Lower lobe of right lung (tissue), 2 donors: ENCODE results near the gene DCP2. TPM values are rescaled to one million over a fixed set of nuclear protein-coding genes. Genes with fewer than 3 reads are reported as not detected.

Source experiments
- ATAC-seq, 2 donors: fragments of 200-7000 bp; cut with Tn5 transposase; one replicate each; pipeline ENCODE4 v1.9.1; 2020 to 2022; ENCODE audit warnings: mild to moderate bottlenecking in 2 of 2, moderate library complexity in 2 of 2
- DNase-seq: peaks from one replicate; pipeline ENCODE4 v3.0.0-alpha.2; 2020
- H3K27ac ChIP-seq: fragments of 200-600 bp; one replicate; pipeline ENCODE4 v1.8.0; 2022
- H3K27me3 ChIP-seq: fragments of 200-600 bp; one replicate; pipeline ENCODE4 v1.8.0; 2022; ENCODE audit warnings: low read depth
- H3K36me3 ChIP-seq: fragments of 200-600 bp; one replicate; pipeline ENCODE4 v1.8.0; 2022; ENCODE audit warnings: mild to moderate bottlenecking
- H3K4me1 ChIP-seq: fragments of 200-600 bp; one replicate; pipeline ENCODE4 v1.8.0; 2022
- H3K4me3 ChIP-seq: fragments of 200-600 bp; one replicate; pipeline ENCODE4 v1.8.0; 2022; ENCODE audit warnings: mild to moderate bottlenecking
- H3K9me3 ChIP-seq: fragments of 200-600 bp; one replicate; pipeline ENCODE4 v1.8.0; 2022
- CTCF ChIP-seq: fragments of 200-600 bp; IDR thresholded peaks from one replicate; pipeline ENCODE4 v1.8.0; 2022; ENCODE audit warnings: antibody characterized with exemption, mild to moderate bottlenecking
- intact Hi-C: fragments of 100-400 bp; cut with DNase I; formaldehyde crosslinking; loops from one replicate; pipeline ENCODE4 v1.11.0; 2022
- total RNA-seq: library from RNA; stranded (reverse); fragmentation: NEBNext Ultra II Directional; extraction: Animal tissue kit (Norgen Biotek cat#: 25700); gene quantifications from one replicate; pipeline ENCODE4 v1.2.1, GENCODE V29; 2021
- donor health status: DM: no; HTN: yes; CAD: no; lungs with severe emphysema.

Gene DCP2
- total RNA-seq, 1 donor from 2014 or later: 77.8 TPM

GRCh38 chr5:113003763-113004162 lies 27.2 kb downstream of the DCP2 start:
- intact Hi-C loops: no loop called here
- Histone ChIP-seq H3K4me3 (no peak overlapping the region), H3K27me3 (no peaks in the 10 kb centered on the region), H3K4me1 (no peaks in the 10 kb centered on the region), H3K27ac (no peak overlapping the region), H3K36me3 (peaks cover 75% of the 10 kb centered on the region), H3K9me3 (no peaks in the 10 kb centered on the region)
- ATAC-seq (no peak), DNase-seq (no peak)
- no peak for TF ChIP-seq CTCF

- intact Hi-C loops: no loop called here
- Histone ChIP-seq H3K27ac (no peak overlapping the region), H3K9me3 (no peaks in the 10 kb centered on the region), H3K4me3 (no peak overlapping the region), H3K36me3 (peaks cover 86% of the 10 kb centered on the region), H3K4me1 (no peaks in the 10 kb centered on the region), H3K27me3 (no peaks in the 10 kb centered on the region)
- no peak for ATAC-seq
- DNase-seq: no peak
- no peak for TF ChIP-seq CTCF
Measured at GRCh38 chr5:113005454-113005853, 28.9 kb downstream of the DCP2 start.

GRCh38 chr5:113017881-113018635 lies 41.5 kb downstream of the DCP2 start:
- H3K36me3 ChIP-seq: peaks cover 52% of the 10 kb centered on the region
- H3K27ac ChIP-seq: no peak overlapping the region
- intact Hi-C loops: no loop called here
- H3K9me3 ChIP-seq: no peaks in the 10 kb centered on the region
- no peak for DNase-seq
- TF ChIP-seq CTCF: no peak
- no peaks in the 10 kb centered on the region for H3K27me3 ChIP-seq
- H3K4me1 ChIP-seq: peaks cover 12% of the 10 kb centered on the region
- no peak for ATAC-seq
- H3K4me3 ChIP-seq: no peak overlapping the region

GRCh38 chr5:113020461-113021273 lies 44.1 kb downstream of the DCP2 start:
- no peak overlapping the region for H3K4me3 ChIP-seq
- peaks cover 18% of the 10 kb centered on the region for H3K4me1 ChIP-seq
- intact Hi-C loops: no loop called here
- no peaks in the 10 kb centered on the region for H3K27me3 ChIP-seq
- ATAC-seq: no peak
- peaks cover 33% of the 10 kb centered on the region for H3K36me3 ChIP-seq
- no peak for TF ChIP-seq CTCF
- no peak for DNase-seq
- H3K9me3 ChIP-seq: no peaks in the 10 kb centered on the region
- no peak overlapping the region for H3K27ac ChIP-seq

GRCh38 chr5:113022661-113023060 lies 46.1 kb downstream of the DCP2 start:
- DNase-seq (no peak), ATAC-seq (peak; percentile 44 to 70)
- Histone ChIP-seq H3K4me1 (peaks cover 18% of the 10 kb centered on the region), H3K27ac (no peak overlapping the region), H3K36me3 (peaks cover 49% of the 10 kb centered on the region), H3K9me3 (no peaks in the 10 kb centered on the region), H3K4me3 (no peak overlapping the region), H3K27me3 (no peaks in the 10 kb centered on the region)
- intact Hi-C loops: no loop called here
- no peak for TF ChIP-seq CTCF
